ENCODE results near the gene PRMT7. TPM values are rescaled to one million over a fixed set of nuclear protein-coding genes. Genes with fewer than 3 reads are reported as not detected.

The PRMT7 gene
- total RNA-seq, 1 donor from 2014 or later = 25.6 TPM

- Histone ChIP-seq H3K36me3 (no peaks in the 10 kb centered on the region), H3K4me3 (no peak overlapping the region), H3K9me3 (replicated peaks) (no peaks in the 10 kb centered on the region), H3K27ac (replicated peaks) (no peak overlapping the region), H3K27me3 (ENCODE audit: low read depth) (no peaks in the 10 kb centered on the region), H3K4me1 (no peaks in the 10 kb centered on the region)
- TF ChIP-seq, protein P1, sequence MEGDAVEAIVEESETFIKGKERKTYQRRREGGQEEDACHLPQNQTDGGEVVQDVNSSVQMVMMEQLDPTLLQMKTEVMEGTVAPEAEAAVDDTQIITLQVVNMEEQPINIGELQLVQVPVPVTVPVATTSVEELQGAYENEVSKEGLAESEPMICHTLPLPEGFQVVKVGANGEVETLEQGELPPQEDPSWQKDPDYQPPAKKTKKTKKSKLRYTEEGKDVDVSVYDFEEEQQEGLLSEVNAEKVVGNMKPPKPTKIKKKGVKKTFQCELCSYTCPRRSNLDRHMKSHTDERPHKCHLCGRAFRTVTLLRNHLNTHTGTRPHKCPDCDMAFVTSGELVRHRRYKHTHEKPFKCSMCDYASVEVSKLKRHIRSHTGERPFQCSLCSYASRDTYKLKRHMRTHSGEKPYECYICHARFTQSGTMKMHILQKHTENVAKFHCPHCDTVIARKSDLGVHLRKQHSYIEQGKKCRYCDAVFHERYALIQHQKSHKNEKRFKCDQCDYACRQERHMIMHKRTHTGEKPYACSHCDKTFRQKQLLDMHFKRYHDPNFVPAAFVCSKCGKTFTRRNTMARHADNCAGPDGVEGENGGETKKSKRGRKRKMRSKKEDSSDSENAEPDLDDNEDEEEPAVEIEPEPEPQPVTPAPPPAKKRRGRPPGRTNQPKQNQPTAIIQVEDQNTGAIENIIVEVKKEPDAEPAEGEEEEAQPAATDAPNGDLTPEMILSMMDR (IDR thresholded peaks at IDR 0.05; ENCODE audit: borderline replicate concordance) = no peak
- no peak for DNase-seq
- intact Hi-C loops (cut with micrococcal nuclease) = no loop called here
These were observed 71.5 kb downstream of the PRMT7 start for GRCh38 chr16:68382296-68382718.

GRCh38 chr16:68383858-68384257 lies 73.0 kb downstream of the PRMT7 start:
- H3K9me3 ChIP-seq (replicated peaks) = no peaks in the 10 kb centered on the region
- no peaks in the 10 kb centered on the region for H3K27me3 ChIP-seq (ENCODE audit: low read depth)
- H3K36me3 ChIP-seq = no peaks in the 10 kb centered on the region
- H3K27ac ChIP-seq (replicated peaks) = no peak overlapping the region
- H3K4me1 ChIP-seq = no peaks in the 10 kb centered on the region
- no peak overlapping the region for H3K4me3 ChIP-seq
- TF ChIP-seq, protein P1 (IDR thresholded peaks at IDR 0.05; ENCODE audit: borderline replicate concordance) = no peak
- intact Hi-C loops (cut with micrococcal nuclease) = no loop called here
- no peak for DNase-seq

DNA sequence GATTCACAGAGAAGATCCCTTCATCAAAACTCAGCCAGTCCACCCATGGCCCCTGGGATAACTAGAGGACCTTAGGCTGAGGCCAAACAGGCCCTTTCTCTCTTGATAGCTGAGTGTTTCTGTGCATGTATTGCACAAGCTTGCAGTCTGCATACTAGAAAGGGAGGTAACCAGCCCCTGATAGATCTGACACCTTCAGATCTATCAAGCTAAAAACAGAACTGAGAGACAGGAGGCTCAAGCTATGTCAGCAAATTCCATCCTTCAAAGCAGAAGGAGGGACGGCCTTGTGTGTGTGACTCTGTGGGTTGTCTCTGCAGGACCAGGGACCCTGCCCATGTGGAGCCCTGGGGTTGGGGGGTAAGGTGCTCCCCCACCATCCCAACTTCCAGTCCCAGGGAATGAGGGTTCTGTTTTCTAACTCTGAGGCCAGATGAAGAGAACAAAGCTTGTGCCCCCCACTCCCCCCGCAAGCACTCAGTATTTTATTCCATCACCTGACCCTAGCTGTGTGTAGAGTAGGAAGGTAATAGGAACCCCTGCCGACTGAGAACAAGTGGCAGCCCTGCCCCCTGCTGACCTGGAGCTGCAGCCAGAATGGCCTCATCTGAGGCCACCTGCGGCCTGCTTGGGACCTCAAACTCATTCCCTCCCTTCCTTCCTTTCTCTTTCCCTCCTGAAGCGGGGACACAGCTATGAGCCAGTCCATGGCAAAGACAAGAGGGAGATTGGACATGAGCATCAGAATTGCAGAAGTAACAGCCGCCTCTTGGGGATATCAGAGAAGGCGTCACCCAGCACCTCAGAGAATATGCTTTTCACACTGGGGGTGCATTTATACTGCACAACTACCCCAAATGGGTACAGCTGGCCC lies 73.7 kb downstream of the PRMT7 start:
- Histone ChIP-seq H3K4me1 (no peaks in the 10 kb centered on the region), H3K36me3 (no peaks in the 10 kb centered on the region), H3K4me3 (no peak overlapping the region), H3K27ac (replicated peaks) (no peak overlapping the region), H3K27me3 (ENCODE audit: low read depth) (no peaks in the 10 kb centered on the region), H3K9me3 (replicated peaks) (no peaks in the 10 kb centered on the region)
- intact Hi-C loops (cut with micrococcal nuclease) = no loop called here
- TF ChIP-seq, protein P1 (IDR thresholded peaks at IDR 0.05; ENCODE audit: borderline replicate concordance) = no peak
- no peak for DNase-seq

GRCh38 chr16:68385371-68385770 lies 74.6 kb downstream of the PRMT7 start:
- Histone ChIP-seq H3K9me3 (replicated peaks) (no peaks in the 10 kb centered on the region), H3K4me1 (no peaks in the 10 kb centered on the region), H3K27me3 (ENCODE audit: low read depth) (no peaks in the 10 kb centered on the region), H3K27ac (replicated peaks) (no peak overlapping the region), H3K36me3 (no peaks in the 10 kb centered on the region), H3K4me3 (no peak overlapping the region)
- no peak for DNase-seq
- intact Hi-C loops (cut with micrococcal nuclease) = no loop called here
- TF ChIP-seq, protein P1 (IDR thresholded peaks at IDR 0.05; ENCODE audit: borderline replicate concordance) = no peak

- Histone ChIP-seq H3K36me3 (no peaks in the 10 kb centered on the region), H3K4me3 (no peak overlapping the region), H3K9me3 (replicated peaks) (no peaks in the 10 kb centered on the region), H3K27ac (replicated peaks) (no peak overlapping the region), H3K4me1 (no peaks in the 10 kb centered on the region), H3K27me3 (ENCODE audit: low read depth) (no peaks in the 10 kb centered on the region)
- TF ChIP-seq, protein P1 (IDR thresholded peaks at IDR 0.05; ENCODE audit: borderline replicate concordance) = no peak
- no peak for DNase-seq
- intact Hi-C loops (cut with micrococcal nuclease) = no loop called here
These were observed 75.8 kb downstream of the PRMT7 start for GRCh38 chr16:68386628-68387027.
